ENCODE results near the gene DSEL.

DNA sequence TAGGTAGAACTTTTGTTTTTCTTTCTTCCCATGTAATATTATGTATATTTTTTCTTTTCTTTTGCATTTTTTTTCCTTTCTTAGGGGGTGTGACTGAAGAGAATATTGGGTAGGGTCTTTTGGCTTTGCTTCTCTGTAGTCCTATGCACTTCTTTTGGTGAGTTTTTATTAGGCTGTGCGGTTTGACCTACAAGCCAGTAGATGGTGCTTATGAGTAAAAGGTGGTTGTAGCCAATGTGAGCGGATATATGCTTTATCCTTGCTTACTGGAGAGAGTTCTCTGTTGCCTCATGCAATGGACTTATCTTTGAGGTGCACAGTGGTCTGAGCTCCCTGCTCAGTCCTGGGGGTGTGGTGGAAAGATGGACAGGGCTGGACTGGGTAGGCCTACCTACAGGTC is 52.7 kb downstream of the DSEL start:
- no peak for TF ChIP-seq CTCF (IDR thresholded peaks at IDR 0.05 in 8 of 11, conservative IDR thresholded peaks at IDR 0.05 in 3 of 11)
- TF ChIP-seq POLR2AphosphoS5 (IDR thresholded peaks at IDR 0.05) = no peak

All from spleen (tissue), 7 donors.